GM12878 (cell line): ENCODE data around the gene PRKRIP1.

Experiments used
- CTCF ChIP-seq, 3 experiments: IDR thresholded peaks in 2 of 3; conservative IDR thresholded peaks in 1 of 3; 2 replicates each; pipeline ENCODE4 v1.5.1; 2011; ENCODE audit warnings: low read depth in 3 of 3, low read length in 3 of 3, mild to moderate bottlenecking in 3 of 3, control low read depth in 2 of 3, moderate library complexity in 2 of 3, inconsistent platforms in 1 of 3, mixed read lengths in 1 of 3; ENCODE audit not compliant: control insufficient read depth in 2 of 3, insufficient read depth in 1 of 3; ENCODE audit errors: extremely low read depth in 1 of 3
- E2F4 ChIP-seq: IDR thresholded peaks from 2 replicates; pipeline ENCODE4 v1.6.1; 2012; ENCODE audit warnings: low read depth, low read length, improper control_type of control experiment
- EZH2 ChIP-seq: IDR thresholded peaks from 2 replicates; pipeline ENCODE4 v1.6.1; 2012; ENCODE audit warnings: low read depth, mild to moderate bottlenecking, control low read depth, inconsistent platforms, low read length, borderline replicate concordance; ENCODE audit not compliant: control insufficient read depth
- IRF4 ChIP-seq: IDR thresholded peaks from 2 replicates; pipeline ENCODE4 v1.6.1; 2011; ENCODE audit warnings: low read depth, low read length
- NBN ChIP-seq: fragments of 450-650 bp; IDR thresholded peaks from 2 replicates; pipeline ENCODE4 v1.6.1; 2016
- POLR2A ChIP-seq: IDR thresholded peaks from 2 replicates; pipeline ENCODE4 v1.6.1; 2011; ENCODE audit warnings: low read depth, mild to moderate bottlenecking, low read length
- RAD21 ChIP-seq: IDR thresholded peaks from 2 replicates; pipeline ENCODE4 v1.6.1; 2011; ENCODE audit warnings: mild to moderate bottlenecking, low read depth, low read length, moderate library complexity; ENCODE audit not compliant: insufficient read depth
- TAF1 ChIP-seq: IDR thresholded peaks from 2 replicates; pipeline ENCODE4 v1.6.1; 2011; ENCODE audit warnings: mild to moderate bottlenecking, low read depth, low read length, borderline replicate concordance

DNA sequence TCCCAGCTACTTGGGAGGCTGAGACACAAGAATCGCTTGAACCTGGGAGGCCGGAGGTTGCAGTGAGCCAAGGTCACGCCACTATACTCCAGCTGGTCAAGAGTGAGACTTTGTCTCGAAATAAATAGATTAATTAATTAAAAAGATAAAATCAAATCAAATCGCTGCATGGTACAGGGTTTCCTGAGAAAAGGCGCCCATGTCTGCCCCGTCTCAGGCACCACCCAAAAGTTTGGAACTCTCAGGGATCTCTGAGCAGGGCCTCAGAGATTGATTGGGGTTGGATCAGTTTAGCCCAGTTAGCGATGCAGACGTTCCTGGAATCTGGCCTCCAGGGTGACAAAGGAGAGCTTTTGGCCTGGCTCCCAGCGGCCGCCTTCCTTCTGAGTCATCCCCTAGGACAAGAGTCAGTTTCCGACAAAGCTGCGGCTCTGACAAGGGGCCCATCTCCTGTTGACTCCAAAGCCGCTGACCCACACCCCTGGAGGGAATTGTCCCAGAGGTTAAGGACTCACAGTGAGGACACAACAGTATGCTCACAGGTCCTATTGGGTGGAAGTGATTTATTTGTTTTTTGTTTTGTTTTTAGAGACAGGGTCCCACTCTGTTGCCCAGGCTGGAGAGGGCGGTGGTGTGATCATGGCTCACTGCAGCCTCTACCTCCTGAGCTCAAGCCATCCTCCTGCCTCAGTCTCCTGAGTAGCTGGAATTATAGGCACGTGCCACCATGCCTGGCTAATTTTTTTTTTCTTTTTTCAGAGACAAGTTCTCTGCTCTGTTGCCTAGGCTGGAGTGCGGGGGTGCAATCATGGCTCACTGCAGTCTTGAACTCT is 44.0 kb downstream of the PRKRIP1 start:
- no peak for TF ChIP-seq CTCF (IDR thresholded peaks at IDR 0.05 in 2 of 3, conservative IDR thresholded peaks at IDR 0.05 in 1 of 3; ENCODE audit: control insufficient read depth in 2 of 3, extremely low read depth in 1 of 3, insufficient read depth in 1 of 3, low read depth in 3 of 3, low read length in 3 of 3)
- no peak for TF ChIP-seq NBN
- TF ChIP-seq RAD21: no peak
- TF ChIP-seq E2F4: no peak
- no peak for TF ChIP-seq TAF1
- no peak for TF ChIP-seq POLR2A
- TF ChIP-seq IRF4: no peak
- TF ChIP-seq EZH2: no peak
